Thymus (tissue), 11 donors: ENCODE results near the gene DOCK4. TPM values are rescaled to one million over a fixed set of nuclear protein-coding genes. Genes with fewer than 3 reads are reported as not detected.
"Not testable (repeated sequence)": the region's sequence is repeated elsewhere in the genome, so short reads cannot be mapped to it uniquely, and the experiment has no call there.

Source experiments
- DNase-seq, 9 donors: peaks; one replicate each; pipeline ENCODE4 v3.0.0-alpha.2; 2013; ENCODE audit warnings: low spot score in 9 of 9, low read depth in 6 of 9, missing footprints in 1 of 9
- H3K27ac ChIP-seq, 2 donors: one replicate each; pipeline ENCODE4 v1.5.1; 2013; ENCODE audit warnings: control low read depth in 1 of 2, low read depth in 1 of 2, low read length in 1 of 2, mild to moderate bottlenecking in 1 of 2, moderate library complexity in 1 of 2
- H3K27me3 ChIP-seq, 2 donors: one replicate each; pipeline ENCODE4 v1.5.1; 2013; ENCODE audit warnings: low read length in 1 of 2; ENCODE audit not compliant: control insufficient read depth in 2 of 2, insufficient read depth in 1 of 2
- H3K36me3 ChIP-seq, 2 donors: one replicate each; pipeline ENCODE4 v1.5.1; 2013; ENCODE audit warnings: low read length in 1 of 2, mild to moderate bottlenecking in 1 of 2, moderate library complexity in 1 of 2; ENCODE audit not compliant: control insufficient read depth in 2 of 2, insufficient read depth in 2 of 2
- H3K4me1 ChIP-seq, 2 donors: one replicate each; pipeline ENCODE4 v1.5.1; 2013; ENCODE audit warnings: low read length in 2 of 2; ENCODE audit not compliant: control insufficient read depth in 2 of 2, insufficient read depth in 2 of 2
- H3K4me3 ChIP-seq, 2 donors: one replicate each; pipeline ENCODE4 v1.5.1; 2013; ENCODE audit warnings: low read length in 2 of 2, control low read depth in 1 of 2, mild to moderate bottlenecking in 1 of 2
- H3K9me3 ChIP-seq, 2 donors: one replicate each; pipeline ENCODE4 v1.5.1; 2013; ENCODE audit warnings: low read length in 1 of 2, mild to moderate bottlenecking in 1 of 2; ENCODE audit not compliant: control insufficient read depth in 2 of 2, insufficient read depth in 1 of 2
- WGBS: extraction: QIAGEN DNeasy Blood & Tissue Kit; methylation state at CpG from one replicate; pipeline ENCODE4 v1.1.7; 2013; 5-methylcytosine and 5-hydroxymethylcytosine counted together
- polyA plus RNA-seq: library from polyadenylated mRNA; stranded (reverse); fragments of 200-250 nt; gene quantifications from one replicate; pipeline ENCODE4 v1.2.3, GENCODE V29; 2013
- total RNA-seq: library from RNA; stranded (reverse); fragments of 120-200 nt; gene quantifications from one replicate; pipeline ENCODE4 v1.2.4, GENCODE V29; 2013
- donor health status: healthy.

Gene DOCK4
- total and polyA plus RNA-seq, 2 donors = 3.5 to 4.7 TPM

- Histone ChIP-seq H3K4me1 (no peaks in the 10 kb centered on the region), H3K27ac (no peak overlapping the region), H3K27me3 (no peaks in the 10 kb centered on the region), H3K4me3 (no peak overlapping the region), H3K9me3 (no peaks in the 10 kb centered on the region), H3K36me3 (no peaks in the 10 kb centered on the region)
- DNase-seq = no peak
- WGBS = 95% methylated on average over 5 of the region's 5 CpGs
These were observed 295.5 kb downstream of the DOCK4 start for GRCh38 chr7:111910656-111911055.

DNA sequence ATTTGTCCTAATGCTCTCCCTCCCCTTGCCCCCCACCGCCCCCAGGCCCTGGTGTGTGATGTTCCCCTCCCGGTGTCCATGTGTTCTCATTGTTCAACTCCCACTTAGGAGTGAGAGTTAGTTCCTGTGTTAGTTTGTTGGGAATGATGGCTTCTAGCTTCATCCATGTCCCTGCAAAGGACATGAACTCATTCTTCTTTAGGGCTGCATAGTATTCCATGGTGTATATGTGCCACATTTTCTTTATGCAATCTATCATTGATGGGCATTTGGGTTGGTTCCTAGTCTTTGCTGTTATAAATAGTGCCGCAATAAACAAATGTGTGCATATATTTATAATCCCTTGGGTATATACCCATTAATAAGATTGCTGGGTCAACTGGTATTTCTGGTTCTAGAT, 297.5 kb downstream of the DOCK4 start:
- H3K4me1 ChIP-seq, H3K9me3 ChIP-seq, H3K27me3 ChIP-seq, H3K4me3 ChIP-seq, DNase-seq, H3K27ac ChIP-seq, H3K36me3 ChIP-seq: not testable (repeated sequence)
- WGBS = 99% methylated on average over 3 of the region's 3 CpGs

- Histone ChIP-seq H3K27me3 (no peaks in the 10 kb centered on the region), H3K27ac (no peak overlapping the region), H3K4me1 (no peaks in the 10 kb centered on the region), H3K36me3 (no peaks in the 10 kb centered on the region), H3K4me3 (no peak overlapping the region), H3K9me3 (no peaks in the 10 kb centered on the region)
- no peak for DNase-seq
- WGBS = 96% methylated on average over 2 of the region's 2 CpGs
These were observed 302.4 kb downstream of the DOCK4 start for GRCh38 chr7:111903797-111904196.

GRCh38 chr7:111903016-111903415, 303.2 kb downstream of the DOCK4 start:
- 96% methylated on average over 1 of the region's 1 CpG for WGBS
- Histone ChIP-seq H3K36me3 (no peaks in the 10 kb centered on the region), H3K4me3 (no peak overlapping the region)

GRCh38 chr7:111900283-111900682, 305.9 kb downstream of the DOCK4 start:
- H3K36me3 ChIP-seq = no peaks in the 10 kb centered on the region
- 97% methylated on average over 7 of the region's 7 CpGs for WGBS
- no peaks in the 10 kb centered on the region for H3K9me3 ChIP-seq
- H3K4me1 ChIP-seq = no peaks in the 10 kb centered on the region
- H3K4me3 ChIP-seq = no peak overlapping the region
- DNase-seq = no peak
- H3K27me3 ChIP-seq = no peaks in the 10 kb centered on the region
- no peak overlapping the region for H3K27ac ChIP-seq

More at GRCh38 chr7:111903016-111903415, 303.2 kb downstream of the DOCK4 start:
- Histone ChIP-seq H3K9me3 (no peaks in the 10 kb centered on the region), H3K27me3 (no peaks in the 10 kb centered on the region), H3K27ac (no peak overlapping the region), H3K4me1 (no peaks in the 10 kb centered on the region)
- DNase-seq = no peak

GRCh38 chr7:111895049-111895448, 311.1 kb downstream of the DOCK4 start:
- no peak overlapping the region for H3K4me3 ChIP-seq
- WGBS = 94% methylated on average over 2 of the region's 2 CpGs
- H3K4me1 ChIP-seq = no peaks in the 10 kb centered on the region
- no peaks in the 10 kb centered on the region for H3K27me3 ChIP-seq
- no peaks in the 10 kb centered on the region for H3K36me3 ChIP-seq
- H3K27ac ChIP-seq = no peak overlapping the region
- DNase-seq = no peak
- H3K9me3 ChIP-seq = no peaks in the 10 kb centered on the region

GRCh38 chr7:111894518-111894917, 311.7 kb downstream of the DOCK4 start:
- H3K4me1 ChIP-seq = no peaks in the 10 kb centered on the region
- no peaks in the 10 kb centered on the region for H3K36me3 ChIP-seq
- no peaks in the 10 kb centered on the region for H3K9me3 ChIP-seq
- H3K4me3 ChIP-seq = no peak overlapping the region
- DNase-seq = no peak
- no peak overlapping the region for H3K27ac ChIP-seq
- no peaks in the 10 kb centered on the region for H3K27me3 ChIP-seq
- 97% methylated on average over 1 of the region's 1 CpG for WGBS

DNA sequence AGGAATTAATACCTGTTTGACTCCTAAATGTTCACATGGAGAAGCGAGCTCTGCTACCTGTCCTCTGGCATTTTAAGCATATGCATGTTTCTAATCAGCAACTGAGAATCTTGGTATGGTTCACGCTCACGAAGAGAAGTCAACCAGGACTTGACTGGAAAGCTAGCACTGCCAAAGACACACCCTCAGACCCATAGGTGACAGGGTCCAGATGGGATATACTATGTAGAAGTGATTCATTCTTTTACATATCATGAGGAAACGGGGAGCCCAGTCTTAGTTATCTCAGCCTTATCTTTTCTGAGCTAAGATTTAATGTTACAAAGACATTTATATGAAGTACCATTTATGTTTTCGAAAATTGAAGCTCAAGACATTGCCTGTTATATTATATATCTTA, 313.0 kb downstream of the DOCK4 start:
- Histone ChIP-seq H3K27me3 (no peaks in the 10 kb centered on the region), H3K36me3 (no peaks in the 10 kb centered on the region), H3K4me1 (no peaks in the 10 kb centered on the region), H3K9me3 (no peaks in the 10 kb centered on the region), H3K27ac (no peak overlapping the region), H3K4me3 (no peak overlapping the region)
- no peak for DNase-seq
- 95% methylated on average over 5 of the region's 5 CpGs for WGBS

DNA sequence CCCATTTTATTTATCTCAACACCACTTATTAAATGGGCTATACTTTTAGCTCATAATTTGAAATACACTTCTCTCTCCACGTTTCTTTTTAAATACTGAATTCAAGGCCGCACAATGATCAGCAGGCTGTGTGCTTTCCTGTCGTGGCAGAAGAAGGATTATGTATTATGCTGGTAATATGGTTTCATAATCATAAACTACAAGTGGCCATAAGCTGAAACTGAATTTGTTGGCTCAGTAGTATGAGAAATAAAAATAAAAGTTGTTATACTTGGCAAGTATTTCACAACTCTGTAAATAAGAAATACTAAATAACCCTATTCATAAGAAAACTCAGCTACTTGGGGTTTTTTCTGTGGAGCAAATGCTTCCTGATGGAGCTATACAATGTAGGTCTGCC, 313.6 kb downstream of the DOCK4 start:
- Histone ChIP-seq H3K27ac (no peak overlapping the region), H3K27me3 (no peaks in the 10 kb centered on the region), H3K4me1 (no peaks in the 10 kb centered on the region), H3K36me3 (no peaks in the 10 kb centered on the region), H3K4me3 (no peak overlapping the region), H3K9me3 (no peaks in the 10 kb centered on the region)
- no peak for DNase-seq
- WGBS = 92% methylated on average over 3 of the region's 3 CpGs

- H3K4me1 ChIP-seq = no peaks in the 10 kb centered on the region
- H3K27me3 ChIP-seq = no peaks in the 10 kb centered on the region
- H3K9me3 ChIP-seq = no peaks in the 10 kb centered on the region
- H3K36me3 ChIP-seq = no peaks in the 10 kb centered on the region
- H3K27ac ChIP-seq = no peak overlapping the region
- no peak overlapping the region for H3K4me3 ChIP-seq
- 75% methylated on average over 1 of the region's 1 CpG for WGBS
- DNase-seq = no peak
These were observed 318.5 kb downstream of the DOCK4 start for GRCh38 chr7:111887734-111888133.
